Measurements from ENCODE around the gene HJV. TPM values are rescaled to one million over a fixed set of nuclear protein-coding genes. Genes with fewer than 3 reads are reported as not detected.

The HJV gene
- total and polyA plus RNA-seq, 2 of the 13 experiments (the other 11 are each of a cell fraction or from before 2014, with no cell fraction given) = 0.18 TPM; not detected in 1

GRCh38 chr1:145985502-145986439 is 35.8 kb downstream of the HJV start (continued):
- TF ChIP-seq, protein P1, sequence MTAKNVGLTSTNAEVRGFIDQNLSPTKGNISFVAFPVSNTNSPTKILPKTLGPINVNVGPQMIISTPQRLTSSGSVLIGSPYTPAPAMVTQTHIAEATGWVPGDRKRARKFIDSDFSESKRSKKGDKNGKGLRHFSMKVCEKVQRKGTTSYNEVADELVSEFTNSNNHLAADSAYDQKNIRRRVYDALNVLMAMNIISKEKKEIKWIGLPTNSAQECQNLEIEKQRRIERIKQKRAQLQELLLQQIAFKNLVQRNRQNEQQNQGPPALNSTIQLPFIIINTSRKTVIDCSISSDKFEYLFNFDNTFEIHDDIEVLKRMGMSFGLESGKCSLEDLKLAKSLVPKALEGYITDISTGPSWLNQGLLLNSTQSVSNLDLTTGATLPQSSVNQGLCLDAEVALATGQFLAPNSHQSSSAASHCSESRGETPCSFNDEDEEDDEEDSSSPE (CRISPR knock-in tag; IDR thresholded peaks at IDR 0.05) = no peak
- TF ChIP-seq ZNF329 (CRISPR knock-in tag; IDR thresholded peaks at IDR 0.05; ENCODE audit: low read depth) (no peak), NFIC (IDR thresholded peaks at IDR 0.05; ENCODE audit: low read length) (no peak), ZNF280D (CRISPR knock-in tag; IDR thresholded peaks at IDR 0.05) (no peak), ZNF124 (CRISPR knock-in tag; IDR thresholded peaks at IDR 0.05) (no peak), ZMYM3 (CRISPR knock-in tag; IDR thresholded peaks at IDR 0.05) (no peak), BRF2 (CRISPR knock-in tag; IDR thresholded peaks at IDR 0.05) (no peak), HDAC1 (CRISPR knock-in tag; IDR thresholded peaks at IDR 0.05) (peak; percentile 46; the same call in 1 of the 2 replicates), ZNF773 (CRISPR knock-in tag; IDR thresholded peaks at IDR 0.05; ENCODE audit: borderline replicate concordance) (no peak), NR2F6 (IDR thresholded peaks at IDR 0.05) (peak; percentile 55), NR2F6 (CRISPR knock-in tag; IDR thresholded peaks at IDR 0.05) (peak; percentile 52; the same call in 1 of the 2 replicates)
